HCT116 (cell line): Measurements from ENCODE around the gene CKMT2. TPM values are rescaled to one million over a fixed set of nuclear protein-coding genes. Genes with fewer than 3 reads are reported as not detected.

Experiments used
- ATAC-seq: fragments of 200-7000 bp; cut with Tn5 transposase; 2 replicates; pipeline ENCODE4 v1.9.1; 2020; ENCODE audit warnings: mild to moderate bottlenecking, moderate library complexity
- BruUV-seq: library from RNA; stranded (reverse); fragments of 400-500 nt; replicated peaks from 2 replicates; lab custom pipeline; 2021; lab: Mats Ljungman, UMichigan
- CTCF ChIA-PET: fragments of 300-600 bp; sonication (Branson Sonifier 250); formaldehyde crosslinking; loops from one replicate; lab custom pipeline; 2021; ENCODE audit warnings: antibody characterized with exemption; lab: Charles Lee
- POLR2A ChIA-PET: fragments of 300-600, 350-600 bp; sonication (Branson Sonifier 250); formaldehyde crosslinking; loops from one replicate; lab custom pipeline; 2021; ENCODE audit warnings: antibody characterized with exemption; lab: Charles Lee
- RAD21 ChIA-PET, 2 experiments: fragments of 300-600 bp; sonication (Branson Sonifier 250); formaldehyde crosslinking; loops; one replicate each; lab custom pipeline; 2023; ENCODE audit warnings: low total read pairs in 2 of 2; ENCODE audit not compliant: uncharacterized antibody in 2 of 2, unreplicated experiment in 2 of 2, low non-redundant PET in 1 of 2; lab: Charles Lee
- DNase-seq: peaks from one replicate; pipeline ENCODE4 v3.0.0-alpha.2; 2010; ENCODE audit warnings: low read depth, low spot score
- H2AFZ ChIP-seq: fragments of 200-600 bp; shearing (Covaris generic), sonication (generic); 2 replicates; pipeline ENCODE4 v1.6.1; 2017; ENCODE audit warnings: low read depth, mixed run types, mixed read lengths, antibody characterized with exemption, low read length; ENCODE audit not compliant: poor library complexity, severe bottlenecking
- H3K27ac ChIP-seq: 2 replicates; pipeline ENCODE4 v1.5.1; 2012; ENCODE audit warnings: low read depth, low read length
- H3K27me3 ChIP-seq: fragments of 200-600 bp; sonication (generic); 2 replicates; pipeline ENCODE4 v1.6.1; 2016; ENCODE audit warnings: mixed run types, low read length, mixed read lengths; ENCODE audit not compliant: insufficient read depth
- H3K36me3 ChIP-seq, 2 experiments: fragments of 200-500 bp in 1 of 2; fragments of 200-600 bp in 1 of 2; sonication (Bioruptor generic) in 1 of 2; sonication (generic) in 1 of 2; 2 replicates each; pipeline versions ENCODE4 v1.5.1 to v1.6.1; 2014 to 2016; ENCODE audit warnings: low read length in 2 of 2, inconsistent platforms in 1 of 2, mixed read lengths in 1 of 2, mixed run types in 1 of 2; ENCODE audit not compliant: insufficient read depth in 2 of 2, control insufficient read depth in 1 of 2
- H3K4me1 ChIP-seq, 2 experiments: fragments of 200-600 bp in 1 of 2; sonication (generic) in 1 of 2; 2 replicates each; pipeline versions ENCODE4 v1.5.1 to v1.6.1; 2012 to 2017; ENCODE audit warnings: low read length in 2 of 2, inconsistent platforms in 1 of 2, mild to moderate bottlenecking in 1 of 2, mixed read lengths in 1 of 2, mixed run types in 1 of 2, moderate library complexity in 1 of 2; ENCODE audit not compliant: insufficient read depth in 2 of 2, control insufficient read depth in 1 of 2
- H3K4me2 ChIP-seq: fragments of 200-600 bp; sonication (generic); 2 replicates; pipeline ENCODE4 v1.6.1; 2017; ENCODE audit warnings: mixed run types, low read length, mixed read lengths
- H3K4me3 ChIP-seq, 2 experiments: fragments of 200-600 bp in 1 of 2; sonication (generic) in 1 of 2; replicated peaks in 1 of 2; 2 replicates each; pipeline ENCODE4 v1.5.1; 2011 to 2016; ENCODE audit warnings: low read length in 2 of 2, control low read depth in 1 of 2, low read depth in 1 of 2, mild to moderate bottlenecking in 1 of 2, mixed read lengths in 1 of 2, mixed run types in 1 of 2
- H3K79me2 ChIP-seq: fragments of 200-600 bp; sonication (generic); 2 replicates; pipeline ENCODE4 v1.6.1; 2017; ENCODE audit warnings: mild to moderate bottlenecking, mixed run types, low read length, moderate library complexity, mixed read lengths; ENCODE audit not compliant: insufficient read depth
- H3K9ac ChIP-seq: fragments of 200-600 bp; sonication (generic); 2 replicates; pipeline ENCODE4 v1.6.1; 2016; ENCODE audit warnings: low read length, mixed read lengths
- H3K9me2 ChIP-seq: fragments of 200-600 bp; sonication (generic), shearing (Covaris generic); 2 replicates; pipeline ENCODE4 v1.6.1; 2017; ENCODE audit warnings: mixed run types, mild to moderate bottlenecking, moderate library complexity; ENCODE audit not compliant: insufficient read depth
- H3K9me3 ChIP-seq, 2 experiments: fragments of 200-500 bp in 1 of 2; fragments of 200-600 bp in 1 of 2; sonication (Bioruptor generic) in 1 of 2; sonication (generic) in 1 of 2; 2 replicates each; pipeline ENCODE4 v1.6.1; 2014 to 2017; ENCODE audit warnings: low read length in 2 of 2, mixed read lengths in 2 of 2, inconsistent platforms in 1 of 2, low read depth in 1 of 2, mild to moderate bottlenecking in 1 of 2, mixed run types in 1 of 2, moderate library complexity in 1 of 2; ENCODE audit not compliant: control insufficient read depth in 1 of 2, insufficient read depth in 1 of 2
- H4K20me1 ChIP-seq: fragments of 200-600 bp; sonication (generic), shearing (Covaris generic); 2 replicates; pipeline ENCODE4 v1.6.1; 2017; ENCODE audit warnings: mixed run types, mild to moderate bottlenecking, moderate library complexity; ENCODE audit not compliant: insufficient read depth
- ATF3 ChIP-seq: IDR thresholded peaks from 2 replicates; pipeline ENCODE4 v1.6.1; 2012
- CBX3 ChIP-seq: IDR thresholded peaks from 2 replicates; pipeline ENCODE4 v1.6.1; 2012; ENCODE audit warnings: low read depth
- CEBPB ChIP-seq: IDR thresholded peaks from 2 replicates; pipeline ENCODE4 v1.6.1; 2012; ENCODE audit warnings: low read depth
- EZH2 ChIP-seq: fragments of 200-600 bp; sonication (generic); IDR thresholded peaks from 2 replicates; pipeline ENCODE4 v1.6.1; 2017; ENCODE audit warnings: antibody characterized with exemption, mixed run types
- TCF7L2 ChIP-seq: IDR thresholded peaks from 2 replicates; pipeline ENCODE4 v1.7.0; 2011; ENCODE audit warnings: borderline replicate concordance, inconsistent platforms; ENCODE audit not compliant: insufficient read depth, insufficient read length; ENCODE audit errors: extremely low read depth
- intact Hi-C: fragments of 100-400 bp; cut with micrococcal nuclease; formaldehyde crosslinking; loops from 2 replicates; pipeline ENCODE4 v1.10.0; 2022
- total RNA-seq: library from RNA; stranded (reverse); gene quantifications from one replicate; pipeline ENCODE4 v1.2.1, GENCODE V29; 2021; ENCODE audit not compliant: unreplicated experiment
- TF ChIP-seq, protein P1 (sequence below): IDR thresholded peaks from 2 replicates; pipeline ENCODE4 v1.6.1; 2012; ENCODE audit warnings: low read depth

CKMT2 gene
- total RNA-seq, 1 experiment from 2014 or later: not detected

DNA sequence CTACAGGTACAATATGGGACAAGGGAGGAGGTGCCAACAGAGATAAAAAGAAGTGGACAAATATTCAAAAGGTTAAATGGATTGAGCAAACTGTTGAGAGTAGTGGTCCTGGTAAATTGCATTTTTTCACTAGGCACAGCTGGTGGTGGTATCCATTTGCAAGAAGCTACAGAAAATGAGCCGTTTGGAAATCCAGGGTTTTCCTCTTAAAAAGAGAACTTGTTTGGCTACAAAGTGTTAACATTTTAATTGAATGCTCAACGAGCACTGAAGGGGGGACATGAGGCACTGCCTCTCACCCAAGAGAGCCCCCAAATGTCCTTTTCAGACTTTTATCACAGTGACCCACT is 67.8 kb downstream of the CKMT2 start:
- BruUV-seq: TSS peak; percentile 80
- Histone ChIP-seq H3K4me3 (peak overlapping the region; percentile 82 to 90), H3K4me2 (peak overlapping the region; percentile 81), H3K36me3 (peaks cover 5 to 7% of the 10 kb centered on the region in 2 experiments; a peak in 2 of 4 replicates), H3K4me1 (peaks cover 7 to 22% of the 10 kb centered on the region in 2 experiments; a peak in 2 of 4 replicates), H3K27ac (peak overlapping the region; percentile 77), H3K27me3 (no peaks in the 10 kb centered on the region), H3K9me3 (no peaks in the 10 kb centered on the region), H3K9me2 (no peaks in the 10 kb centered on the region), H4K20me1 (no peaks in the 10 kb centered on the region), H3K9ac (peak overlapping the region; percentile 90), H3K79me2 (peaks cover 46% of the 10 kb centered on the region), H2AFZ (peak overlapping the region; percentile 50)
- ChIA-PET CTCF (interaction anchor here (0.9 kb wide), 1 partner anchor 17 kb away, joined by 3 read pairs; no protein-coding TSS in a partner anchor), RAD21 (no interaction called here), POLR2A (no interaction called here)
- DNase-seq (no peak), ATAC-seq (no peak)
- intact Hi-C loops: loop anchor here (5.0 kb wide), 1 partner anchor 866 kb away; no protein-coding TSS in a partner anchor
- TF ChIP-seq ATF3: no peak
- TF ChIP-seq, protein P1, sequence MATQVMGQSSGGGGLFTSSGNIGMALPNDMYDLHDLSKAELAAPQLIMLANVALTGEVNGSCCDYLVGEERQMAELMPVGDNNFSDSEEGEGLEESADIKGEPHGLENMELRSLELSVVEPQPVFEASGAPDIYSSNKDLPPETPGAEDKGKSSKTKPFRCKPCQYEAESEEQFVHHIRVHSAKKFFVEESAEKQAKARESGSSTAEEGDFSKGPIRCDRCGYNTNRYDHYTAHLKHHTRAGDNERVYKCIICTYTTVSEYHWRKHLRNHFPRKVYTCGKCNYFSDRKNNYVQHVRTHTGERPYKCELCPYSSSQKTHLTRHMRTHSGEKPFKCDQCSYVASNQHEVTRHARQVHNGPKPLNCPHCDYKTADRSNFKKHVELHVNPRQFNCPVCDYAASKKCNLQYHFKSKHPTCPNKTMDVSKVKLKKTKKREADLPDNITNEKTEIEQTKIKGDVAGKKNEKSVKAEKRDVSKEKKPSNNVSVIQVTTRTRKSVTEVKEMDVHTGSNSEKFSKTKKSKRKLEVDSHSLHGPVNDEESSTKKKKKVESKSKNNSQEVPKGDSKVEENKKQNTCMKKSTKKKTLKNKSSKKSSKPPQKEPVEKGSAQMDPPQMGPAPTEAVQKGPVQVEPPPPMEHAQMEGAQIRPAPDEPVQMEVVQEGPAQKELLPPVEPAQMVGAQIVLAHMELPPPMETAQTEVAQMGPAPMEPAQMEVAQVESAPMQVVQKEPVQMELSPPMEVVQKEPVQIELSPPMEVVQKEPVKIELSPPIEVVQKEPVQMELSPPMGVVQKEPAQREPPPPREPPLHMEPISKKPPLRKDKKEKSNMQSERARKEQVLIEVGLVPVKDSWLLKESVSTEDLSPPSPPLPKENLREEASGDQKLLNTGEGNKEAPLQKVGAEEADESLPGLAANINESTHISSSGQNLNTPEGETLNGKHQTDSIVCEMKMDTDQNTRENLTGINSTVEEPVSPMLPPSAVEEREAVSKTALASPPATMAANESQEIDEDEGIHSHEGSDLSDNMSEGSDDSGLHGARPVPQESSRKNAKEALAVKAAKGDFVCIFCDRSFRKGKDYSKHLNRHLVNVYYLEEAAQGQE: no peak
- no peak for TF ChIP-seq CEBPB
- no peak for TF ChIP-seq TCF7L2
- TF ChIP-seq EZH2: no peak
- TF ChIP-seq CBX3: no peak
